ENCODE measurements around the gene AGXT. TPM values are rescaled to one million over a fixed set of nuclear protein-coding genes. Genes with fewer than 3 reads are reported as not detected.

AGXT gene
- total and polyA plus RNA-seq, 12 donors: 0.09 TPM; not detected in 11

- H3K4me3 ChIP-seq: no peak overlapping the region
- H3K4me1 ChIP-seq: peaks cover 0 to 13% (median 0%) of the 10 kb centered on the region in 9 donors
- H3K36me3 ChIP-seq: no peaks in the 10 kb centered on the region
- DNase-seq (peak in 1 of 2 donors; percentile 3), ATAC-seq (no peak)
- H3K27me3 ChIP-seq: peaks cover 0 to 5% (median 0%) of the 10 kb centered on the region in 7 donors
- 87 to 89% methylated on average over 14 of the region's 14 CpGs for WGBS, 2 donors
- H3K27ac ChIP-seq: no peak overlapping the region
- peaks cover 0 to 19% (median 0%) of the 10 kb centered on the region in 11 donors for H3K9me3 ChIP-seq
- TF ChIP-seq CTCF (IDR thresholded peaks at IDR 0.05): no peak
- intact Hi-C loops (cut with DNase I): no loop called here
Observed at GRCh38 chr2:240925191-240925567, 56.6 kb downstream of the AGXT start.

GRCh38 chr2:240925568-240926515 is 57.2 kb downstream of the AGXT start:
- intact Hi-C loops (cut with DNase I): no loop called here
- WGBS, 2 donors: 85 to 88% methylated on average over 29 of the region's 29 CpGs
- DNase-seq (peak; percentile 3 to 5), ATAC-seq (peak in 1 of 8 donors; percentile 19)
- Histone ChIP-seq H3K27me3 (peaks cover 0 to 5% (median 0%) of the 10 kb centered on the region in 7 donors), H3K4me3 (no peak overlapping the region), H3K27ac (no peak overlapping the region), H3K9me3 (peaks cover 0 to 19% (median 0%) of the 10 kb centered on the region in 11 donors), H3K4me1 (peaks cover 0 to 13% (median 0%) of the 10 kb centered on the region in 9 donors), H3K36me3 (no peaks in the 10 kb centered on the region)
- no peak for TF ChIP-seq CTCF (IDR thresholded peaks at IDR 0.05)

- Histone ChIP-seq H3K4me1 (peaks cover 0 to 6% (median 0%) of the 10 kb centered on the region in 9 donors), H3K9me3 (peaks cover 0 to 19% (median 0%) of the 10 kb centered on the region in 11 donors), H3K27ac (no peak overlapping the region), H3K36me3 (no peaks in the 10 kb centered on the region), H3K4me3 (peak overlapping the region in 4 of 10 donors; percentile 4 to 29 (median 11)), H3K27me3 (peaks cover 0 to 5% (median 0%) of the 10 kb centered on the region in 7 donors)
- no peak for TF ChIP-seq CTCF (IDR thresholded peaks at IDR 0.05)
- intact Hi-C loops (cut with DNase I): no loop called here
- ATAC-seq (peak in 5 of 8 donors; percentile 33 to 72 (median 48)), DNase-seq (peak in 1 of 2 donors; percentile 25)
- WGBS, 2 donors: 44% methylated on average over 38 of the region's 38 CpGs
Observed at GRCh38 chr2:240926516-240927389, 58.1 kb downstream of the AGXT start.

GRCh38 chr2:240927390-240927781 is 58.8 kb downstream of the AGXT start:
- WGBS, 2 donors: 89% methylated on average over 7 of the region's 7 CpGs
- Histone ChIP-seq H3K36me3 (no peaks in the 10 kb centered on the region), H3K9me3 (peaks cover 0 to 19% (median 0%) of the 10 kb centered on the region in 11 donors), H3K4me3 (no peak overlapping the region), H3K4me1 (peaks cover 0 to 6% (median 0%) of the 10 kb centered on the region in 9 donors), H3K27ac (no peak overlapping the region), H3K27me3 (peaks cover 0 to 5% (median 0%) of the 10 kb centered on the region in 7 donors)
- no peak for TF ChIP-seq CTCF (IDR thresholded peaks at IDR 0.05)
- DNase-seq (no peak), ATAC-seq (no peak)
- intact Hi-C loops (cut with DNase I): no loop called here
